HG02571 (cell line): ENCODE data around the gene ERMARD.
A peak's percentile ranks its signal among the peaks of the same experiment; 100 is the strongest.

Experiments used
- ATAC-seq: cut with Tn5 transposase; IDR thresholded peaks from one replicate; pipeline ENCODE4 v1.9.1; 2021; ENCODE audit warnings: mild to moderate bottlenecking, moderate library complexity; ENCODE audit not compliant: unreplicated experiment

ERMARD gene

GRCh38 chr6:169751242-169752073, at the start of gene ERMARD, which contains the start of gene DYNLT2:
Gene ERMARD, plus strand, starts transcription at chr6:169751622. Its CDS starts 36 bp downstream, at chr6:169751658.
Gene DYNLT2, minus strand, starts transcription at chr6:169751572. Its CDS starts 114 bp downstream, at chr6:169751458.
- peak; percentile 95 for ATAC-seq

DNA sequence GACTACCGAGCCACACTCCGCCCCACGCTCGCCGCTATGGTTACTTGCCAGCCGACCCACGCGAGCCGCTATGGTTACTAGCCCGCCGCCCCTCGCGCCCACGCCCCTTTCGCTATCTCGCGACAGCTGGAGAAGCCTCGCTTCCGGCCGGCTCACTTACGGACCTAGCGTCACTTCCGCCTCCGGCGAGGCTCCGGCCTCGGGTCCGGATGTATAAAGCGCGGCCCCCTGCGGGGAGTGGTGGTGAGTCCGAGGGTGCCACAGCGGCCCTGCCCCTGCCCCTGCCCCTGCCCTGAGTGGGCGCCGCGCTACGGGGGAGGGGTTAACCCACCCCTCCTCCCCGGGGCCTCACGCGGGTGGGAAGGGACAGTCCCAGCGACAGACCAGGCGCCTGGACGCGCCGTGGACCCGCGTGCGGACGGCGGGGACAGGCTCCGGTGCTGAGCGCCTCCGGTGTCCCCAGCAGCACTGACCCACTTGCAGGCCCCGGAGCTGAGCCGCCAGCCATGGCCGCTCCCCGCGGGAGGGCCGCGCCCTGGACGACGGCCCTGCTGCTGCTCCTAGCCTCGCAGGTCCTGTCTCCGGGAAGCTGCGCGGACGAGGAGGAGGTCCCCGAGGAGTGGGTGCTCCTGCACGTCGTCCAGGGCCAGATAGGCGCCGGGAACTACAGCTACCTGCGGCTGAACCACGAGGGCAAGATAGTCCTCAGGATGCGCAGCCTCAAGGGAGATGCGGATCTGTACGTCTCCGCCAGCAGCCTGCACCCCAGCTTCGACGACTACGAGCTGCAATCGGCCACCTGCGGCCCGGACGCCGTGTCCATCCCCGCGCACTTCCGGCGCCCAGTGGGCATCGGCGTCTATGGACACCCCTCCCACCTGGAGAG, 49.2 kb upstream of the ERMARD start, which contains the start of the genes C6orf120 and WDR27:
TSS of gene C6orf120 (plus strand) at position 173 of the 886 bp plus-strand sequence. CDS start at position 507, 334 bp downstream.
TSS of gene WDR27 (minus strand) at position 76 of the 886 bp plus-strand sequence. CDS start 13,024 bp downstream, outside the sequence.
- peak; percentile 88 for ATAC-seq

DNA sequence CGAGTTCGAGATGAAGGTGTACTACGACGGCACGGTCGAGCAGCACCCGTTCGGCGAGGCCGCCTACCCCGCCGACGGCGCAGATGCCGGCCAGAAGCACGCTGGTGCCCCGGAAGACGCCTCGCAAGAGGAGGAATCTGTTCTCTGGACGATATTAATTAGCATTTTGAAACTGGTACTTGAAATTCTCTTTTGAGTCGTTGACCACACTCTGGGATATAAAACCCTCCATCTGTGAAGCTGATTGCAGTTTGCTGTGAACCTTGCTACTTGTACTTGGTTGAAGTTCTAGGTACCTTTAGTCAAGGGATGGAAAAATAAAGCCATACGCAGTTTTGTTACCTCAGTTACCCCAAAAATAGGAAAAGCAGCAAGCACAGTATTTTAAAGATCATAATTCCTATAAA, 48.6 kb upstream of the ERMARD start:
- no peak for ATAC-seq

DNA sequence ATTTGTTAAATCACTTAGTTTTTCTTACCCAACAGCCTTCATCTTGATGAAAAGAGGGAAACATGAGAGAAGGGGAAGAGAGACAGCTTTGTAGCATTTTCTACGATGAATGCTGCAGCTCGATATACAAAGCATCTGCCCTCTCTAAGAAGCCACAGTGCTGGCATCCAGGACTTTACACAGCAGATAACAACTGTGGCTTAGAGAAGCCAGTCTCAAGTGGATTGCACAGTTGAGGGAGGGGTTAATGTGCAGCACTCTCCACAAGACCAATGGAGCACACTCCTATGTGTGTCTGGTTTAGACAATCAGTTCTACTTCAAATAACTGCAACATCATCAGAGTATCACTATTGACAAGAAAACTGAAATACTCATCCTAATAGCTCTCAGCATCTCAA, 43.6 kb upstream of the ERMARD start:
- no peak for ATAC-seq

DNA sequence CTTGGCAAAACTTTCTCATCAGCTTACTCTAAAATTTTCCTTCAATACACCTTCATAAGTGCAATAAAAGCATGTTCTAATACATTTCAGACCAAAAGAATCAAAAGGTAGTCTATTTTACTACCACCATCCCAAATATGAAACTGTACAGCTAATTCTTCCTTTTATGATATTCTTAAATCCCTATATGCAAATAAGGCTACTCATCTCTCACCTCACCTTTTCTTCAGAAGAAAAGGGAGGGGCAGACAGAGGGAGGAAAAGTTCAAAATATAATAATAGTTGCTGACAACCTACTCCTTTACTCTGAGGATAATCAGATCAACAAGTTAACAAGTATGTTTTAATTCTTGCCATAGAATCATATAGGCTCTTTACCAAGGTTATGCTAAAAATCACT, 42.1 kb upstream of the ERMARD start:
- ATAC-seq: no peak

- no peak for ATAC-seq
These were observed 41.4 kb upstream of the ERMARD start for GRCh38 chr6:169710009-169710408.

- ATAC-seq: no peak
These were observed 37.2 kb upstream of the ERMARD start for GRCh38 chr6:169714178-169714577.

GRCh38 chr6:169714595-169714994, 36.8 kb upstream of the ERMARD start:
- ATAC-seq: no peak

DNA sequence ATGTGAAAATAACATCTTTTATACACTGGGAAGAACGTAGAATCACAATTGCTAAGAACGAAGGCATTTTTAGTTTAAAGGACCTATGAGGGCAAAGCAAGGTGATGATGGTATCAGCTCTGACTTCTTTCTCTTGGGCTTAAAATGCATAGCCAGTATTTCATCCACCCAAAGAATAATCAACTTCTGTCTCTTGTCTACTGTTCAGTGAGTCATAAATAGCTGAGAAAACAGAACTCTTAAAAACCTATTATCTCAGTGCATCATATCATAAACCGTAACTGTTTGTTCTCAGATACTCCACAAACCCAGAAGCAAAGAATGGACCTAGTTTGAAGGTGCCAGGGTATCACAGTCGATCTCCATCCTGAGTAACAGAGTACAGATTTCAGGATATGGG, 32.3 kb upstream of the ERMARD start:
- no peak for ATAC-seq

GRCh38 chr6:169720207-169720855, 31.1 kb upstream of the ERMARD start:
- no peak for ATAC-seq

DNA sequence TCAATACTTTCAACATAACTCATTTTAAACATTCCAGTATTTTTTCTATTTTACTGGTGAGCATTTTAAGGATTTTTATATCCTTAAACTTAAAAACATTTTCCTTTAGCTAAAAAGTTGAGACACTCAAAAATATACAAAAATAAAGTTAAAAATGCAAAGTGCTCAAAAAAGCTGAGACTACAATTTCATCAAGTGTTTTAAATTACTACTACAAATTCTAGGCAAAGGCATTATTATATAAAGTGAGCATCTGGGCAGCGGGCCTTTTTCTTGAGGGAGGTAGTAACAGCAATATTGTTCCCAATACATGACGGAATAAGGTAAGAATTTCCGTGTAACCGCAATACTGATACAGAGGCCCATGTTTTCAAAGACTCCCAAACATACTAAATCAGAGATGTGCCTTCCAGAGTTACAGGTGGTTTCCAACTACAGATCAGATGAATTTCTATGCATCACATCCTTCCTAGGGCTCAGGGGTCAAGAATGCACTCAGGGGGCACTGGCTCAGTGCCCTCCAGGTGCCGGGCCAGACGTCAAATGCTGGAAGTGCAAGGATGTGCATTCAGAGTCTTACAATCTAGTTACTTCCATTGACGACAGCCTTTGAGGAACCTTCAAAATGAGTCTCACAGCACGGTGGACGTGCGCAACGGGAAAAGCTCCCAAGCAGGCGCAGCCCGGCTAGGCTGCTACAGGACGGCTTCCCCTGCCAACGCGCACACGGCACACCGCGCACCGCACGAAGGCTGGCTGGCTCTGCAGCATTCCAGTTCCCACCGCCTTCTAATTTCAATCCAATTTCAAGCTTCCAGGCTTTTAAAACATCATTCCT, 28.8 kb upstream of the ERMARD start:
- ATAC-seq: no peak

DNA sequence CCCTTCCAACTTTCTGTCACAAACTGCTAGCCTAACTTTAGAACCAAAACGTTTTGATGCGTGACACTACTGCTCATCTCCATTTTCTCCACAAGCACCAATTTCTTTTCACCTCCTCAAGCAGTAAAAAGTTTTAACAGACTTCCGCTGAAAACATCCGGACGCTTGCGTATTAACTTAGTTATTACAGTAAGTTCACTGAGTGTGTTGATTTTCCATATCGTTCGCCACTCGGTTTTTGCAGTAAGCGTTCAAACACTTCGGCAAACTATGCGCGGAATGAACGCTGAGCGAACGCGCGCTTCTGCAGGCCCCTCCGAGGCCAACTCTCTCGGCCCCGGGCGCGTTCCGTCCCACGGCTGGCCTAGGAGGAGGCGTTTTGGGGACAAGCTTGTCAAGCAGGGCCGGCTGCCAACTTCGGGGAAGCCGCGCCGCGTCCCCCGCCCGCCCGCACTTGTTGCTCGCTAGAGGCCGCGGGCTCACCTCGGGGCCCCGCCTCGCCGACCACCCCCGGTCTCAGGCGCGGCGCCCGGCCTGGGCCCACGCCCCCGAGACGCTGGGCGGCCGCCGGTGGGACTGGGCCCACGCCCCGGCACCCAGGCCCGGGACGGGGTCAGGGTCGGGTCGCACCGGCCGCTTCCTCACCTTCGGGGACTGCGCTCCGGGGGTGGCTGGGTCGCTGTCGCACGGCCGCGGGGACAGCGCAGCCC, 28.1 kb upstream of the ERMARD start:
- peak; percentile 35 for ATAC-seq

DNA sequence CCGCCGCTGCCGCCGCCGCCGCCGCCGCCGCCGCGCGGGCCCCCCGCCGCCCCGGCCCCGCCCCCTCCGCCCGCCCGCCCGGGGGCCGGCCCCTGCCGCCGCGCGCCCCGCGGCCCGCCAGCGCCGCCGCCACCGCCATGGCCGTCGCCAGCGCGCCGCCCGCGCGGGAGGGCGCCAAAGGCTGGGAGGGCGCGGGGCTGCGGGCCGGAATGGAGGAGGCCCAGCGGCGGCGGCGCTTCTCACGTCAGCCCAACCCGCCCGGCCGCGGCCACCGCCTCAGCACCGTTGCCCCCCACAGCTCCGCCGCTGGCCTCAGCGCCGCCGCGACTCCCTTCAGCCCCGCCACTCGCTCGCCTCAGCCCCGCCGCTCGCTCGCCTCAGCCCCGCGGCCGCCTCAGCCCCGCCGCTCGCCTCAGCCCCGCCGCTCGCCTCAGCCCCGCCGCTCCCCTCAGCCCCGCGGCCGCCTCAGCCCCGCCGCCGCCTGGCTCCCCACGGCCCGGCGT, 27.4 kb upstream of the ERMARD start:
- peak; percentile 46 for ATAC-seq

DNA sequence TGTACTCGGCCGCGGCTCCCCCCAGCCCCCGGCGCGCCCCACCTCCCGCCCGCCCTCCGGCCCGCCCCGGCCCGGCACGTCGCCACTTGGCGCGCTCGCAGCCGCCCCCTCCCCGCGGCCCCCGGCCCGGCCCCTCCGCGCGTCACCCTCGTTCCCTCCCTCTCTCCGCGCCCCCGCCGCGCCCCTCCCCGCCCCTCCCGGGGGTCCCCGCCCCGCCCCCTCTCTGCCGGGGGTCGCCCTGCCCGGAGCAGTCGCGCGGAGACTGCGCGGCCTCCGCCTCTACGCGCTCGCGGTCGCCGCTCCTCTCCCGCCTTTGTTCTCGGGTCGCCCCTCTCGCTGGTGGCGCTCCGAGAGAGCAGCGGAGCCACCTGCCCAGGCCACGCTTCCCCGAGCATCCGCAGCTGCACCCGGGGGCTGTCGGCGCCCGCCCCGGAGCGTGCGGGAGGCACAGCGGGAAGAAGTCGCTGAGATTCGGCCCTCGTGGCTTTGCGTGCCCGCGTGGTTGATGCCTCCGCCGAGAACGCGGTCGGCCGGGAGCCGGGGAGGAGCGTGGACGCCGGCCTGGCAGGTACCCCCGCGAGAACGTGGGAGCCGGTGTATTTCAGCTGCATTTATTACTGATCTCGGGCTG, 26.8 kb upstream of the ERMARD start, which contains the start of gene PHF10:
TSS of gene PHF10 (minus strand) at position 7 of the 631 bp plus-strand sequence. CDS start 569 bp downstream, outside the sequence.
- peak; percentile 43 for ATAC-seq

GRCh38 chr6:169725125-169726048, 26.0 kb upstream of the ERMARD start:
- peak; percentile 9 for ATAC-seq

GRCh38 chr6:169726049-169726400, 25.4 kb upstream of the ERMARD start:
- no peak for ATAC-seq

DNA sequence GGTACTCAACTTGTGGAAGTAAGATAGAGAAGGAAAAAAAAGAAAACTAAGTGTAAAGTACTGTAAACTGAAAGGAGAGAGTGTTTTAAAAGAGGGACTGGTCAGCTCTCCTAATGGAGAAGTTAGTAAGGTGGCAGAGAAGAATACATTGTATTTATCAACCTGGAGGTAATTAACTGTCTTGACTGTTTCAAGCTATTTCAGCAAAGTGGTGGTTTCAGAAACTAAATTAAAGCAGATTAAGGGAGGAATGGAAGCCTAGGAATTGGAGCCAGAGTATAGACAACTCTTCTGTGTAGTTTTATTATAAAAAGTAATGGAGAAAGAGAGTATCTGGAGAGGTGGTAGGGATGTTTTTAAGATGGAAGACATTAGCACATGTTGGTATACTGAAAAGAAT, 24.5 kb upstream of the ERMARD start:
- ATAC-seq: no peak

DNA sequence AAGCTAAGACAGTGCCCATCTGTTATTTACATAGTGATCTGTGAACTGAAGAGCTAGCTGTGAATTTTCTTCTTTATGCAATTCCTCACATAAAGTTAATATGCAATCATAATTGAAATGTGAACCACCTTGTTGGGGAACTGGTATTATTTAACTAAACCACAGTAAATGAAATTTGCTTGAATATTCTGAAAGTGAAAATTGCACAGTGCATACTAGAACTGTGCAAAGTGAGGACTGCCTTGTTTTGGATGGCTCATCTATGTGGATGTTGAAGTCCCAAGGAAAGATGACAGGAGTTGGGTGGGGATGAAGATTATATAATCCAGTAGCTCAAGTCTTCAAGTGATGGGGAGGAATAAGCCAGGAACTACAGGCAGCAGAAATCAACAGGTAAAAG, 21.5 kb upstream of the ERMARD start:
- ATAC-seq: no peak
